NT2/D1 (cell line): Measurements from ENCODE around the gene PSPN.

ENCODE experiments used
- DNase-seq: peaks from one replicate; pipeline ENCODE4 v3.0.0-alpha.2; 2011; ENCODE audit warnings: low read depth, low spot score
- H3K27me3 ChIP-seq: 2 replicates; pipeline ENCODE4 v1.6.0; 2011; ENCODE audit warnings: mild to moderate bottlenecking; ENCODE audit not compliant: insufficient read length, insufficient read depth
- H3K36me3 ChIP-seq: 2 replicates; pipeline ENCODE4 v1.6.1; 2011; ENCODE audit warnings: mild to moderate bottlenecking, low read length, mixed read lengths; ENCODE audit not compliant: insufficient read depth, insufficient read length
- H3K4me1 ChIP-seq: 2 replicates; pipeline ENCODE4 v1.5.1; 2011; ENCODE audit not compliant: insufficient read depth, insufficient read length
- H3K4me3 ChIP-seq: 2 replicates; pipeline ENCODE4 v1.5.1; 2011; ENCODE audit warnings: low read depth; ENCODE audit not compliant: insufficient read length
- H3K9ac ChIP-seq: 2 replicates; pipeline ENCODE4 v1.6.0; 2011; ENCODE audit warnings: low read depth; ENCODE audit not compliant: insufficient read length
- H3K9me3 ChIP-seq: 2 replicates; pipeline ENCODE4 v1.5.1; 2011; ENCODE audit warnings: mild to moderate bottlenecking, low read length; ENCODE audit not compliant: insufficient read depth
- SUZ12 ChIP-seq: IDR thresholded peaks from 2 replicates; pipeline ENCODE4 v1.6.1; 2011; ENCODE audit not compliant: insufficient read length, insufficient read depth; ENCODE audit errors: extremely low read depth
- YY1 ChIP-seq: IDR thresholded peaks from 2 replicates; pipeline ENCODE4 v1.6.1; 2011; ENCODE audit not compliant: insufficient read length, insufficient read depth
- ZNF274 ChIP-seq: IDR thresholded peaks from 2 replicates; pipeline ENCODE4 v1.6.1; 2011; ENCODE audit warnings: mild to moderate bottlenecking, low read depth, low read length

Gene PSPN

GRCh38 chr19:6383188-6383587 lies 7.5 kb upstream of the PSPN start:
- Histone ChIP-seq H3K9me3 (peaks cover 10% of the 10 kb centered on the region; the same call in 1 of the 2 replicates), H3K4me3 (no peak overlapping the region), H3K36me3 (peaks cover 87% of the 10 kb centered on the region), H3K27me3 (no peaks in the 10 kb centered on the region), H3K9ac (no peak overlapping the region), H3K4me1 (peaks cover 4% of the 10 kb centered on the region)
- TF ChIP-seq YY1 (no peak), ZNF274 (no peak), SUZ12 (no peak)
- no peak for DNase-seq

GRCh38 chr19:6381030-6381750 lies 5.5 kb upstream of the PSPN start:
- no peak for DNase-seq
- Histone ChIP-seq H3K4me3 (no peak overlapping the region), H3K36me3 (peaks cover 81% of the 10 kb centered on the region), H3K9me3 (peaks cover 10% of the 10 kb centered on the region; the same call in 1 of the 2 replicates), H3K27me3 (no peaks in the 10 kb centered on the region), H3K9ac (no peak overlapping the region), H3K4me1 (peaks cover 14% of the 10 kb centered on the region)
- TF ChIP-seq YY1 (no peak), ZNF274 (no peak), SUZ12 (no peak)

GRCh38 chr19:6379744-6380143 lies 4.0 kb upstream of the PSPN start:
- H3K9me3 ChIP-seq, result peaks cover 10% of the 10 kb centered on the region; the same call in 1 of the 2 replicates
- H3K36me3 ChIP-seq, result peaks cover 81% of the 10 kb centered on the region
- H3K4me3 ChIP-seq, result no peak overlapping the region
- H3K4me1 ChIP-seq, result peaks cover 25% of the 10 kb centered on the region
- H3K27me3 ChIP-seq, result no peaks in the 10 kb centered on the region
- TF ChIP-seq ZNF274, result no peak
- TF ChIP-seq YY1, result no peak
- TF ChIP-seq SUZ12, result no peak
- H3K9ac ChIP-seq, result no peak overlapping the region
- DNase-seq, result no peak

- Histone ChIP-seq H3K4me1 (peaks cover 34% of the 10 kb centered on the region), H3K36me3 (peaks cover 79% of the 10 kb centered on the region), H3K4me3 (no peak overlapping the region), H3K9ac (peak overlapping the region; percentile 38), H3K9me3 (peaks cover 10% of the 10 kb centered on the region; the same call in 1 of the 2 replicates), H3K27me3 (no peaks in the 10 kb centered on the region)
- no peak for TF ChIP-seq YY1
- TF ChIP-seq ZNF274, result no peak
- TF ChIP-seq SUZ12, result no peak
- DNase-seq, result no peak
Measured at GRCh38 chr19:6378486-6378885, 2.8 kb upstream of the PSPN start.

GRCh38 chr19:6378041-6378440 lies 2.3 kb upstream of the PSPN start:
- Histone ChIP-seq H3K9me3 (peaks cover 10% of the 10 kb centered on the region; the same call in 1 of the 2 replicates), H3K4me1 (peaks cover 34% of the 10 kb centered on the region), H3K36me3 (peaks cover 74% of the 10 kb centered on the region), H3K9ac (peak overlapping the region; percentile 5), H3K27me3 (no peaks in the 10 kb centered on the region), H3K4me3 (no peak overlapping the region)
- no peak for DNase-seq
- TF ChIP-seq ZNF274 (no peak), SUZ12 (no peak), YY1 (no peak)

GRCh38 chr19:6376512-6377190 lies 918 bp upstream of the PSPN start:
- peaks cover 10% of the 10 kb centered on the region; the same call in 1 of the 2 replicates for H3K9me3 ChIP-seq
- peaks cover 63% of the 10 kb centered on the region for H3K36me3 ChIP-seq
- H3K9ac ChIP-seq, result peak overlapping the region; percentile 57
- TF ChIP-seq SUZ12 (no peak), ZNF274 (no peak), YY1 (no peak)
- no peak overlapping the region for H3K4me3 ChIP-seq
- DNase-seq, result no peak
- no peaks in the 10 kb centered on the region for H3K27me3 ChIP-seq
- peaks cover 34% of the 10 kb centered on the region for H3K4me1 ChIP-seq
